ENCODE data around the gene PHLDB3. TPM values are rescaled to one million over a fixed set of nuclear protein-coding genes. Genes with fewer than 3 reads are reported as not detected.
"Not testable (repeated sequence)": the region's sequence is repeated elsewhere in the genome, so short reads cannot be mapped to it uniquely, and the experiment has no call there.

The PHLDB3 gene
- 10 to 100 TPM; 11.9 to 18.6 TPM for total RNA-seq

DNA sequence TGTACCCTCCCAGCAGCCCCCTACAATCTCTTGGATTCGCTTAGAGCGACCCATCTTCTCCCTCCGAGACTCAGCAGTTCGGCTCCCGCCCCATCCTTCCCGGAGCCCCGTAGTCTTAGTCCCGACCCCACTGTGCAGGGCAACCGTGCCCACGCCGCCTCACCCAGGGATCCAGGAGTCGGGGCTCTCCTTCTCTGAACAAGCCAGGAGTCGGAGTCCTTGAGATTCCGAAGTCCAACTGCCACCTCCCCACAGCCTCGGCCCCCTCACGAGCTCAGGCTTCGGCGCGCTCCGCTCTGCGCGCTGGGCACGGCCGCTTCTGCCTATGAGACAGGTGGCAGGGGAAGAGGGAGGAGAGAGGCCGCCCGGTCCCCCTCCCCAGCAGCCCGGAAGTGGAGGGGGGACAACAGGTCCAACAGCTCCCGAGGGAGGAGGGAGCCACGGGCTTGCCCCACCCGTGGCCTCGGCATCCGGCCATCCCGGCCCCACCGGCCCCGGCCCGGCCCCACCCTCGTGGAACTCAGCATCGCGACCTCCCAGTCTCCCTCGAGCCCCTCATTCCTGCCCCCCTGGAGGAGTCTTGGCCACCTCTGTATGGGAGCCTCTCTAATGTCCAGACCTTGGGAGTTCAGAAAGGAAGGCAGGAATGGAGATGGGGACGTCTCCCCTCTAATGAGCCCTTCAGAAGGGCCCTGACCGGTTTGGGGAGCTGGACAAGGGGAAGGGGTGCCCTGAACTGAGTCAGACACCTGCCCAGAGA is at the start of gene PHLDB3:
Gene PHLDB3 (minus strand): TSS at position 321 of the 760 bp plus-strand sequence. CDS start 628 bp downstream, outside the sequence.
- CTCF ChIA-PET, result interaction anchor here (0.6 to 3.8 kb wide), 10 partner anchors 9 to 90 kb away, joined by 3 to 28 read pairs (median 4); partner anchors contain the start of gene LYPD3
- DNase-seq, result peak; percentile 51

DNA sequence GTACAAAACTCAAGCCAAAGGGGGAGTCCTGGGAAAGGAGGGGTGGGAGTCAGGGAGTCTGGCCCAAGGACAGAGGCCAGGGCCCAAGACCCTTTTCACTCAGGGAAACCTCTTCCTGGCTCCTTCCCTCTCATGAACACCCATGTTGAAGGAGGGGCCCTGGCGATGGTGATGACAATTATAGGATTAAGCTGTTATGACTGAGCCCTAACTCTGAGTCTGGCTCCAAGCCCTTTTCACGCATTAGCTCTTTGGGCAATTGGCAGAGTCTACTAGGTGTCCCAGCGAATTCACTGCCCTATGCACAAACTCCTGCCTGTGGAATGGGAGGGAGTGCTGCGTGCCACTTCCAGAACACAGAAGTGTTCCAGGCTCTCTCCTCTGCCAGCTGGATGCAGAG is 49.1 kb upstream of the PHLDB3 start:
- no peaks in the 10 kb centered on the region for H3K27me3 Mint-ChIP-seq
- CTCF ChIA-PET, result interaction anchor here (0.6 to 5.9 kb wide), 6 partner anchors 15 to 90 kb away, joined by 3 to 51 read pairs (median 8); partner anchors contain the start of genes IRGQ, ZNF575 and ZNF576
- no peak for DNase-seq
- H3K4me1 Mint-ChIP-seq, result peaks cover 11% of the 10 kb centered on the region
- peaks cover 26% of the 10 kb centered on the region for H3K36me3 Mint-ChIP-seq (ENCODE audit: low read depth)
- POLR2A ChIA-PET, result interaction anchor here (0.9 kb wide), 1 partner anchor 41 kb away, joined by 3 read pairs; no protein-coding TSS in a partner anchor
- no peak overlapping the region for H3K4me3 Mint-ChIP-seq
- H3K27ac Mint-ChIP-seq, result no peak overlapping the region
- H3K9me3 Mint-ChIP-seq, result no peaks in the 10 kb centered on the region

More for the DNA sequence above, at the start of gene PHLDB3:
- no peaks in the 10 kb centered on the region for H3K27me3 Mint-ChIP-seq
- peak within 1 kb of the TSS; percentile 83 for H3K4me3 Mint-ChIP-seq
- H3K9me3 Mint-ChIP-seq, result no peaks in the 10 kb centered on the region
- H3K27ac Mint-ChIP-seq, result peak within 1 kb of the TSS; percentile 89
- H3K36me3 Mint-ChIP-seq (ENCODE audit: low read depth), result peaks cover 25% of the 10 kb centered on the region
- peaks cover 33% of the 10 kb centered on the region for H3K4me1 Mint-ChIP-seq
- POLR2A ChIA-PET, result interaction anchor here (0.6 kb wide), 1 partner anchor 46 kb away, joined by 3 read pairs; no protein-coding TSS in a partner anchor

GRCh38 chr19:43552616-43553015 is 48.1 kb upstream of the PHLDB3 start:
- no peak overlapping the region for H3K4me3 Mint-ChIP-seq
- no peak overlapping the region for H3K27ac Mint-ChIP-seq
- no peak for DNase-seq
- H3K27me3 Mint-ChIP-seq, result no peaks in the 10 kb centered on the region
- peaks cover 11% of the 10 kb centered on the region for H3K4me1 Mint-ChIP-seq
- peaks cover 24% of the 10 kb centered on the region for H3K36me3 Mint-ChIP-seq (ENCODE audit: low read depth)
- H3K9me3 Mint-ChIP-seq, result no peaks in the 10 kb centered on the region
- POLR2A ChIA-PET, result no interaction called here
- CTCF ChIA-PET, result interaction anchor here (1.2 to 5.9 kb wide), 3 partner anchors 14 to 43 kb away, joined by 5 to 51 read pairs (median 46); partner anchors contain the start of genes IRGQ and ZNF576

GRCh38 chr19:43552198-43552450 is 47.6 kb upstream of the PHLDB3 start:
- POLR2A ChIA-PET, result no interaction called here
- H3K27ac Mint-ChIP-seq, result no peak overlapping the region
- CTCF ChIA-PET, result interaction anchor here (4.5 to 5.9 kb wide), 2 partner anchors 14 to 43 kb away, joined by 46 to 51 read pairs; partner anchors contain the start of genes IRGQ and ZNF576

DNA sequence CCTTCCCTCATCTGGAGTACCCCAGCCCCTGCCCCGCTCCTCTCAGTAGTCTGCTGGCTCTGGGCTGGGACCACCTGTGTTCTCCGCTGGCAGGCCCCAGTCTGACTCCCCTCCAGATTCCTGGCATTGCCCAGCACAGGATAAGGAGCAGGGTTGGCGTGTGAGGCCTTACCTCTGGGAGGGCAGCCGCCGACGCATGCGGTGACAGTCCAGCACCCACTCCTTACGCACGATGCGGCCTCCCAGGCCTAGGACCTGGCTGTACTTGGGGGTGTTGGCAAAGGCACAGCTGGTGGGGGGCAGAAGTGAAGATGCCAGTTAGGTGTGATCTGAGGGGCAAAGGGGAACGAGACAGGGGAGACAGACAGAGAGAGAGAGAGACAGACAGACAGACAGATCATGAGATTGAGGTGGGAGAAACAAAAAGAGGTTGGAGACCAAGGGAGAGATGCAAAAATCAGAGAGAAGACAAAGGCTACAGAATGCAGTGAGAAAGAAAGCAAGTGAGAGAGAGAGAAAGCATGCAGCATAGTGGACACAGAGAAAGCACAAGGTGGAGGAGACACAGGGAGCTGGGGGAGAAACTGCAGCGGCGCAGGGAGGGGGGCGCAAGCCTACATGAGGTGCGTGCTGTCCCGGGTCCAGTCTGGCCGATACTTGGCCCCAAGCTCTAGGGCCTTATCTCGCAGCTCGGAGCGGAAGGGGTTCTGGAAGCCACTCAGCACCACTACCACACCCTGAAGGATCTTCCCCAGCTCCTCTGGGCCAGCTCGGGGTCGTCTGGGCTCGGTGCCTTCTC is 47.1 kb upstream of the PHLDB3 start:
- no peak for DNase-seq
- ChIA-PET CTCF (interaction anchor here (0.6 to 4.5 kb wide), 2 partner anchors 13 to 23 kb away, joined by 3 to 46 read pairs; no protein-coding TSS in a partner anchor), POLR2A (no interaction called here)
- Mint-ChIP-seq H3K27ac (no peak overlapping the region), H3K27me3 (no peaks in the 10 kb centered on the region), H3K36me3 (ENCODE audit: low read depth) (peaks cover 21% of the 10 kb centered on the region), H3K4me3 (no peak overlapping the region), H3K9me3 (no peaks in the 10 kb centered on the region), H3K4me1 (peaks cover 11% of the 10 kb centered on the region)

More at GRCh38 chr19:43552198-43552450, 47.6 kb upstream of the PHLDB3 start:
- Mint-ChIP-seq H3K9me3 (no peaks in the 10 kb centered on the region), H3K36me3 (ENCODE audit: low read depth) (peaks cover 21% of the 10 kb centered on the region), H3K27me3 (no peaks in the 10 kb centered on the region), H3K4me3 (no peak overlapping the region), H3K4me1 (peaks cover 11% of the 10 kb centered on the region)
- DNase-seq, result no peak

DNA sequence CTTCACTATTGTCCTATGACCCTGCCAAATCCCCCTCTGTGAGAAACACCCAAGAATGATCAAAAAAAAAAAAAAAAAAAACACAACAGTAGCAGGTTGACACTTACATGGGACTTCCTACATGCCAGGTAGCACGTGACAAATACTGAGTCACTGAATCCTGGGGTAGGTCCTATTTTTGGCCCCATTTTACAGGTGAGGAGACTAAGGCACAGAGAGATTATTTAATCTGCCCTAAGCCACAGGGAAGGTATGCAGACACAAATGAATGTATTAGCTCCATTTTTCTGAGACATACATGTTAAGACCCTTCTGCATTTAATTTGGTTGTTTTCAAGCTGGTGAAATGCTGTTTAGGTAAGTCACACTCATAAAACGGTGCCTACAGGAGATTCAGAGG is 44.2 kb upstream of the PHLDB3 start:
- POLR2A ChIA-PET, result no interaction called here
- H3K4me3 Mint-ChIP-seq, result no peak overlapping the region
- no peaks in the 10 kb centered on the region for H3K9me3 Mint-ChIP-seq
- H3K27me3 Mint-ChIP-seq, result no peaks in the 10 kb centered on the region
- no peaks in the 10 kb centered on the region for H3K4me1 Mint-ChIP-seq
- H3K36me3 Mint-ChIP-seq (ENCODE audit: low read depth), result peaks cover 12% of the 10 kb centered on the region
- H3K27ac Mint-ChIP-seq, result no peak overlapping the region
- CTCF ChIA-PET, result interaction anchor here (1.0 to 1.4 kb wide), 2 partner anchors 20 to 21 kb away, joined by 3 read pairs; no protein-coding TSS in a partner anchor
- no peak for DNase-seq

DNA sequence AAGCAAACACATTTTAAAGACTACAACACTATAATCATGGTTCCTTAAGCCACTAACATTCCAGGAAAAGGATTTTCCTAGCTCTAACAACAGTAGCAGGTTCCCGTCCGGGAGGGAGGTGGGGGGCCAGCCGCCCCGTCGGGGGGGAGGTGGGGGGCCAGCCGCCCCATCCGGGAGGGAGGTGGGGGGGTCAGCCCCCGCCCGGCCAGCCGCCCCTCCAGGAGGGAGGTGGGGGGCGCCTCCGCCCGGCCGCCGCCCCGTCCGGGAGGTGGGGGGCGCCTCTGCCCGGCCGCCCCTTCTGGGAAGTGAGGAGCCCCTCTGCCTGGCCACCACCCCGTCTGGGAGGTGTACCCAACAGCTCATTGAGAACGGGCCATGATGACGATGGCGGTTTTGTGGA is 43.4 kb upstream of the PHLDB3 start:
- H3K4me3 Mint-ChIP-seq, DNase-seq, POLR2A ChIA-PET, H3K9me3 Mint-ChIP-seq, CTCF ChIA-PET, H3K27me3 Mint-ChIP-seq, H3K27ac Mint-ChIP-seq, H3K4me1 Mint-ChIP-seq: not testable (repeated sequence)
- H3K36me3 Mint-ChIP-seq (ENCODE audit: low read depth), result peaks cover 19% of the 10 kb centered on the region

DNA sequence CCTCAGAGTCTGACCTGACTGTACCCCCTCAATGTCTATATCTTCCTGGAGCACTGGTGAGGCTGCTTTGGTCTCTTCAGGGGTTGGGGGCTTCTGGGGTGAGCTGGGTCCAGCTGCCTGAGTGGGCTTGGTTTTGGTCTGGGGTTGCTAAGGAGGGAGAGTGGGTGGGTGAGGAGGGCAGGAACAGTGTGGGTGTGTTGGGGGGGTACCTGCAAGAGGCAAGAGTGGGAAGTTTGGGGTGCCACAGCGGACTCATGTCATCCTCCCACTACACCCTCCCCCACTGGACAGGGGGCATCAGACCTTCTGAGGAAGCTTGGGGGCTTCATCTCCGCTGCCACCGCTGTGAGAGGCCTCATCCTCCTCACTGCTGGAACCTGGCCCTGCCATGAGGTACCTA is 42.0 kb upstream of the PHLDB3 start:
- no peak overlapping the region for H3K4me3 Mint-ChIP-seq

GRCh38 chr19:43545981-43546380 is 41.4 kb upstream of the PHLDB3 start:
- H3K4me3 Mint-ChIP-seq, result no peak overlapping the region
- H3K4me1 Mint-ChIP-seq, result no peaks in the 10 kb centered on the region
- H3K27ac Mint-ChIP-seq, result no peak overlapping the region
- H3K36me3 Mint-ChIP-seq (ENCODE audit: low read depth), result peaks cover 22% of the 10 kb centered on the region
- ChIA-PET CTCF (interaction anchor here (0.6 to 1.4 kb wide), 3 partner anchors 10 to 49 kb away, joined by 3 to 4 read pairs (median 3); no protein-coding TSS in a partner anchor), POLR2A (no interaction called here)
- H3K27me3 Mint-ChIP-seq, result no peaks in the 10 kb centered on the region
- no peak for DNase-seq
- H3K9me3 Mint-ChIP-seq, result no peaks in the 10 kb centered on the region

More for the DNA sequence above, 42.0 kb upstream of the PHLDB3 start:
- no peaks in the 10 kb centered on the region for H3K9me3 Mint-ChIP-seq
- no peak overlapping the region for H3K27ac Mint-ChIP-seq
- peaks cover 22% of the 10 kb centered on the region for H3K36me3 Mint-ChIP-seq (ENCODE audit: low read depth)
- ChIA-PET POLR2A (no interaction called here), CTCF (interaction anchor here (0.5 to 1.0 kb wide), 3 partner anchors 48 to 1168 kb away, joined by 3 to 4 read pairs (median 3); no protein-coding TSS in a partner anchor)
- H3K4me1 Mint-ChIP-seq, result no peaks in the 10 kb centered on the region
- no peak for DNase-seq
- H3K27me3 Mint-ChIP-seq, result no peaks in the 10 kb centered on the region

DNA sequence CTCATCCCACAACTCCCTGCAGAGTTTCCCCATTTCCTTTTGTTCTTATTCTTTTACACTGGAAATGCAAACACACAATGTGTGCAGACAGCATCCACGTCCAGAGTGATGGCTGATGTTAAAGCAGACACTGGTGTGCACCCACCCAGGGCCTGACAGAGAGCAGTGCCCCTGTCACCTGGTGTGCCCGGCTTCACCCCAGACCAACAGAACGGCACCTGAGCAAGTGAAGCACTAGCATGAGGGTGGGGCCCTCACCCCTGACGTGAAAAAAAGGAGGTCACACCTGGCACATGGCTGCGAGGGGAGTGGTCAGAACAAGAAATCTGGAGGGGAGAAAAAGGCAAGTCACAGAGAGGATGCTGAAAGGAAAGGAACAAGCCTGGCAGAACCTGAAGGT is 40.7 kb upstream of the PHLDB3 start:
- no peak overlapping the region for H3K27ac Mint-ChIP-seq
- ChIA-PET POLR2A (no interaction called here), CTCF (interaction anchor here (0.6 to 1.4 kb wide), 3 partner anchors 9 to 49 kb away, joined by 3 to 4 read pairs (median 3); no protein-coding TSS in a partner anchor)
- DNase-seq, result no peak
- no peaks in the 10 kb centered on the region for H3K9me3 Mint-ChIP-seq
- H3K4me3 Mint-ChIP-seq, result no peak overlapping the region
- H3K27me3 Mint-ChIP-seq, result no peaks in the 10 kb centered on the region
- H3K36me3 Mint-ChIP-seq (ENCODE audit: low read depth), result peaks cover 25% of the 10 kb centered on the region
- no peaks in the 10 kb centered on the region for H3K4me1 Mint-ChIP-seq

DNA sequence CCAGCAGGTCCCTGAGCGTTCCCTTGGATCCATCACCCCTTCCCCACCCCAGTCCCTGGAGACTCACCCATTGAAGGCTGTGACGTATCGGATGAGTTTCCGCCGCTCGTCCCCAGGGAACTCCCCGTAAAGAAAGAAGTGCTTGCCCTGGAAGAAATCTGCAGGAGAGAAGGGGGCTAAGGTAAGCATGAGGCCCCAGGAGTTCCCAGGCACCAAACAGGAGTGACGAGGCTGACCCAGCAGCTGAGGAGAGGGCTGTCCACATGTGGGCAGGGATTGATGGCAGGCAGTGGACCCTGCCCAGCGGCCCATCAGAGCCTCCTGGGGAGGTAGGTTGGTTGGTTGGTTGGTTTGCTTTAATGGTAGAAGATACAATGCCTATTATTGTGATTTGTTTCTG is 39.5 kb upstream of the PHLDB3 start:
- Mint-ChIP-seq H3K36me3 (ENCODE audit: low read depth) (peaks cover 35% of the 10 kb centered on the region), H3K4me1 (no peaks in the 10 kb centered on the region), H3K27ac (no peak overlapping the region), H3K27me3 (no peaks in the 10 kb centered on the region), H3K9me3 (peaks cover 3% of the 10 kb centered on the region), H3K4me3 (no peak overlapping the region)
- POLR2A ChIA-PET, result no interaction called here
- DNase-seq, result no peak
- CTCF ChIA-PET, result interaction anchor here (1.3 kb wide), 1 partner anchor 11 kb away, joined by 4 read pairs; no protein-coding TSS in a partner anchor

GRCh38 chr19:43541920-43542650 is 37.5 kb upstream of the PHLDB3 start:
- Mint-ChIP-seq H3K36me3 (ENCODE audit: low read depth) (peaks cover 51% of the 10 kb centered on the region), H3K4me3 (no peak overlapping the region), H3K9me3 (peaks cover 5% of the 10 kb centered on the region), H3K4me1 (no peaks in the 10 kb centered on the region), H3K27me3 (no peaks in the 10 kb centered on the region), H3K27ac (no peak overlapping the region)
- DNase-seq, result no peak
- ChIA-PET CTCF (interaction anchor here (7.9 kb wide), 1 partner anchor 12 kb away, joined by 46 read pairs; no protein-coding TSS in a partner anchor), POLR2A (no interaction called here)
